ENCODE results near the gene EP400. TPM values are rescaled to one million over a fixed set of nuclear protein-coding genes. Genes with fewer than 3 reads are reported as not detected.
A peak's percentile ranks its signal among the peaks of the same experiment; 100 is the strongest.

EP400 gene
- total and polyA plus RNA-seq, 4 donors, result 14.4 to 50.6 (median 30.8) TPM

DNA sequence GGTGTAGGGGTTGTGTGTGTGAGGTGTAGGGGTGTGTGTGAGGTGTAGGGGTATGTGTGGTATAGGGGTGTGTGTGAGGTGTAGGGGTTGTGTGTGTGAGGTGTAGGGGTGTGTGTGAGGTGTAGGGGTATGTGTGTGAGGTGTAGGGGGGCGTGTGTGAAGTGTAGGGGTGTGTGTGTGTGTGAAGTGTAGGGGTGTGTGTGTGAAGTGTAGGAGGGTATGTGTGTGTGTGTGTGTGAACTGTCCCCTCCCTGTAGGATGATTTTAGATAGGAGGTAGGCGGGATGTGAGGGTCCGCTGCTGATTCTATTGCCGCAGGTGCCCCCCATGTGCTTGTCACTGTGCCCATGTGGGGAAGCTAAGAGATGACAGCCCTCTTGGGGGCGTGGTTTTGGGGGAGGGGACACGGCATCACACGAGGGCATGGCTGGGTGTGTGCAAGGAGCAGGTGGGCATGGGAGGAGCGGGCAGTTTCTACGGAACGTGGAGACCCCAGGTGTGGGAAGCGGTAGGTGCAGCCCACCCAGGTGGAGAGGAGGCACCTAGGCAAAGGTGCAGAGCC, 105.9 kb downstream of the EP400 start:
- Histone ChIP-seq H3K4me1 (ENCODE audit: control insufficient read depth, insufficient read depth, low read length) (no peaks in the 10 kb centered on the region), H3K4me3 (ENCODE audit: low read depth, low read length) (no peak overlapping the region), H3K27ac (ENCODE audit: low read depth, low read length) (no peak overlapping the region), H3K27me3 (ENCODE audit: control insufficient read depth, insufficient read depth, low read length) (no peaks in the 10 kb centered on the region), H3K36me3 (ENCODE audit: control insufficient read depth, insufficient read depth, low read length) (peaks cover 78% of the 10 kb centered on the region), H3K9me3 (ENCODE audit: control insufficient read depth, insufficient read depth, low read length) (no peaks in the 10 kb centered on the region)
- 95% methylated on average over 11 of the region's 11 CpGs for WGBS (ENCODE audit: insufficient coverage)
- DNase-seq (ENCODE audit: low read depth in 4 of 6, low spot score in 6 of 6), result no peak

DNA sequence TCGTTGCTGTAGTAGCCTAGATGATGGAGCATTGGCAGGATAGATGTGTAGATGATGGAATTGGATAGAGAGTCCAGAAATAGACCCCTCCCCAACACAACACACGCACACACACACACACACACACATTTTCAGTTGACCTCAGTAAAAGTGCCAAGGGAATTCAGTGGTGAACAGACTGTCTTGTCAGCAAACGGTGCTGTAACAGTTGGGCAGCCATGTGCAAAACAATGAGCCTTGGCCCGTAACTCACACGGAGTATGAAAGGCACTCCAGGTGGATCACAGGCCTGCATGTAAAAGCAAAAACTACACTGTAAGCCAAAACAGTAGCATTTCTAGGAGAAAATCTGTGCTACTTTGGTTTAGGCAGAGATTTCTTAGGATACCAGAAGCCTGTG, 106.6 kb downstream of the EP400 start:
- no peaks in the 10 kb centered on the region for H3K9me3 ChIP-seq (ENCODE audit: control insufficient read depth, insufficient read depth, low read length)

DNA sequence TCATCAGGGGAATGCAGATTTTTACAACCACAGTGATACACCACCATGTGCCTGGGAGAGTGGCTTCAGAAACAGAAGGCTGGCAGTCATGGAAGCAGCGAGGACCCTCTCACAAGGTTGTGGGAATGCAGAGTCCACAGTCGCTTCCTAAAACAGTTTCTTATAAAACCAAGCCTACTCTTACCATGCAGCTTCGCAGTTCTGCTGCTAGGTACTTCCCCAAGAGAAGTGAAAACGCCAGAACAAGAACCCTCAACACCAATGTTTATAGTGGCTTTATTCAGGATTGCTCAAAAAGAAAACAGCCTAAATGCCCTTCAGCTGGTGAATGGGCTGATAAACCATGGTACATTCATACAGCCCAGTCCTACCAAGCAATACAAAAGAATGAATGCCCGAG, 107.2 kb downstream of the EP400 start:
- H3K27ac ChIP-seq (ENCODE audit: low read depth, low read length), result no peak overlapping the region
- peaks cover 79% of the 10 kb centered on the region for H3K36me3 ChIP-seq (ENCODE audit: control insufficient read depth, insufficient read depth, low read length)
- H3K27me3 ChIP-seq (ENCODE audit: control insufficient read depth, insufficient read depth, low read length), result no peaks in the 10 kb centered on the region
- DNase-seq (ENCODE audit: low read depth in 4 of 6, low spot score in 6 of 6), result no peak
- no peaks in the 10 kb centered on the region for H3K4me1 ChIP-seq (ENCODE audit: control insufficient read depth, insufficient read depth, low read length)
- H3K4me3 ChIP-seq (ENCODE audit: low read depth, low read length), result no peak overlapping the region
- 83% methylated on average over 1 of the region's 5 CpGs for WGBS (ENCODE audit: insufficient coverage)
- no peaks in the 10 kb centered on the region for H3K9me3 ChIP-seq (ENCODE audit: control insufficient read depth, insufficient read depth, low read length)

More for the DNA sequence above, 106.6 kb downstream of the EP400 start:
- DNase-seq (ENCODE audit: low read depth in 4 of 6, low spot score in 6 of 6), result peak in 2 of 6 donors; percentile 8 to 72
- Histone ChIP-seq H3K36me3 (ENCODE audit: control insufficient read depth, insufficient read depth, low read length) (peaks cover 78% of the 10 kb centered on the region), H3K4me1 (ENCODE audit: control insufficient read depth, insufficient read depth, low read length) (no peaks in the 10 kb centered on the region), H3K27ac (ENCODE audit: low read depth, low read length) (no peak overlapping the region), H3K4me3 (ENCODE audit: low read depth, low read length) (no peak overlapping the region), H3K27me3 (ENCODE audit: control insufficient read depth, insufficient read depth, low read length) (no peaks in the 10 kb centered on the region)
- WGBS (ENCODE audit: insufficient coverage), result 54% methylated on average over 2 of the region's 5 CpGs

DNA sequence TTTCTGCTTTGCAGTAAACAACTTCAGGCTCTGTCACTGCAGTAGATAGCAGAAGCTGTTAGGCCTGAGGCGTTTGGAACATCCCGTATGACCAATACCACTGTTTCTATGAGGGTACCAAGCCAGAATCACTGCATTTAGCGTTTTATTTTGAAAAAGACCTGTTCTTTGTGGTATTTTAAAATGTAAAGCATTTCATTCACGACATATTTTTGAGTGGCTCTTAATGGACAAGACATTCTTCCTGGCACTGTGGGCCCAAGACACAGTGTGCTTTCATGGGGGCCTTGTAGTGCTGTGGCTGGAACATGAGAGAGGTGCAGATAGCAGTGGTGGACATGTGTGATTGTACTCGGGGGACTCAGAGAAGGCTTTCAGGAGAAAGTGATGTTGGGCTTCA, 107.9 kb downstream of the EP400 start:
- Histone ChIP-seq H3K4me1 (ENCODE audit: control insufficient read depth, insufficient read depth, low read length) (no peaks in the 10 kb centered on the region), H3K36me3 (ENCODE audit: control insufficient read depth, insufficient read depth, low read length) (peaks cover 79% of the 10 kb centered on the region), H3K27me3 (ENCODE audit: control insufficient read depth, insufficient read depth, low read length) (no peaks in the 10 kb centered on the region), H3K9me3 (ENCODE audit: control insufficient read depth, insufficient read depth, low read length) (no peaks in the 10 kb centered on the region), H3K27ac (ENCODE audit: low read depth, low read length) (no peak overlapping the region), H3K4me3 (ENCODE audit: low read depth, low read length) (no peak overlapping the region)
- WGBS (ENCODE audit: insufficient coverage), result 85% methylated on average over 4 of the region's 5 CpGs
- DNase-seq (ENCODE audit: low read depth in 4 of 6, low spot score in 6 of 6), result no peak

DNA sequence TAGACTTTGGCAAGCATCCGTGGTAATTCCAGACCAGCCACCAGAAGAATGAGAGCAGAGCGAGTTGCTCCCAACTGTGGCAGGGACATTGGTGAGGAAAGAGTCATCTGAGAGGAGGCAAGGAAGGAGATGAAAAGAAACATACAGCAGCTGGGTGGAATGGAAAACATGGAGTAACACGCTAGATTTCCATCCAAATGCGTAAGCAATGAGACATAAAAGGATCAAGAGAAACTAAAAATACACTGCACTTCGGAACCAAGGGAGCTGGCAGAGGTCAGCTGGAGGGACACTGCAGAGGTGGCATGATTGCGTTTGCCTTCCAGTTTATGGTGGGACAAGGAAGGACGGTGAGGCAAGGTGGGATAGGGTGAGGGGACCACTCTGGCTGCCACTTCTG, 111.5 kb downstream of the EP400 start:
- Histone ChIP-seq H3K4me3 (ENCODE audit: low read depth, low read length) (no peak overlapping the region), H3K27me3 (ENCODE audit: control insufficient read depth, insufficient read depth, low read length) (no peaks in the 10 kb centered on the region), H3K27ac (ENCODE audit: low read depth, low read length) (no peak overlapping the region), H3K4me1 (ENCODE audit: control insufficient read depth, insufficient read depth, low read length) (no peaks in the 10 kb centered on the region), H3K9me3 (ENCODE audit: control insufficient read depth, insufficient read depth, low read length) (no peaks in the 10 kb centered on the region), H3K36me3 (ENCODE audit: control insufficient read depth, insufficient read depth, low read length) (peaks cover 75% of the 10 kb centered on the region)
- DNase-seq (ENCODE audit: low read depth in 4 of 6, low spot score in 6 of 6), result no peak
- 87% methylated on average over 7 of the region's 7 CpGs for WGBS (ENCODE audit: insufficient coverage)

DNA sequence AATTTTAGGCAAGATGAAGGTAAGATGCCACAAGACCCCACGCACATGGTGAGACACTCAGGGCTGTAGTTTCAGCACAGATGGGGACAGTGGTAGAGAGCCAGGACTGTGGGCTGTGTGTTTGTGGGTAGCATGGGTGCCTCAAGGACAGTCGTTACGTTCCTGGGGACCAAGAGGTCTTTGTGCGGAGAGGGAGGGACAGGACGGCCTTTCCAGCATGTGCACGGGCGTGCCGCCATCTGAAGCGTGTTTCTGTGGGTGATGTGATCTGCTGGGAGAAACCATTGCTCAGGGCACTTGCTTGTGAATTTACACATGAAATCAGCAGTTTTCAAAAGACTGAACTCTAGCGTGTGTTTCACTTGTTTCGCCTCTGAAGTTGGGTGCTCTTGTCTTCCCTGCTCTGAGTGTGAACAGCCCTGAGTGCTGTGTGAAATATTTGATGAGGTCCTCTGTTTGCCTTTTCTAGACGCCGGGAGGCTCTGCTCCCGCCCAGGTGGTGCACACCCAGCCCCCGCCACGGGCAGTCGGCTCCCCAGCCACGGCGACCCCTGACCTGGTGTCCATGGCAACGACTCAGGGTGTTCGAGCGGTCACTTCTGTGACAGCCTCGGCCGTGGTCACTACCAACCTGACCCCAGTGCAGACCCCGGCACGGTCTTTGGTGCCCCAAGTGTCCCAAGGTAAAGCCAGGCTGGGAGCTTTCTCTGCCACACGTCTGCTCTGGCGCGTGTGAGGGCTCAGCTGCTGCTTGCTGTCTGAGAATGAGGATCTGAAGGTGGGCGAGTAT, 112.1 kb downstream of the EP400 start:
- 58% methylated on average over 29 of the region's 30 CpGs for WGBS (ENCODE audit: insufficient coverage)
- Histone ChIP-seq H3K4me3 (ENCODE audit: low read depth, low read length) (no peak overlapping the region), H3K9me3 (ENCODE audit: control insufficient read depth, insufficient read depth, low read length) (no peaks in the 10 kb centered on the region), H3K36me3 (ENCODE audit: control insufficient read depth, insufficient read depth, low read length) (peaks cover 80% of the 10 kb centered on the region), H3K4me1 (ENCODE audit: control insufficient read depth, insufficient read depth, low read length) (no peaks in the 10 kb centered on the region), H3K27me3 (ENCODE audit: control insufficient read depth, insufficient read depth, low read length) (no peaks in the 10 kb centered on the region), H3K27ac (ENCODE audit: low read depth, low read length) (no peak overlapping the region)
- no peak for DNase-seq (ENCODE audit: low read depth in 4 of 6, low spot score in 6 of 6)

DNA sequence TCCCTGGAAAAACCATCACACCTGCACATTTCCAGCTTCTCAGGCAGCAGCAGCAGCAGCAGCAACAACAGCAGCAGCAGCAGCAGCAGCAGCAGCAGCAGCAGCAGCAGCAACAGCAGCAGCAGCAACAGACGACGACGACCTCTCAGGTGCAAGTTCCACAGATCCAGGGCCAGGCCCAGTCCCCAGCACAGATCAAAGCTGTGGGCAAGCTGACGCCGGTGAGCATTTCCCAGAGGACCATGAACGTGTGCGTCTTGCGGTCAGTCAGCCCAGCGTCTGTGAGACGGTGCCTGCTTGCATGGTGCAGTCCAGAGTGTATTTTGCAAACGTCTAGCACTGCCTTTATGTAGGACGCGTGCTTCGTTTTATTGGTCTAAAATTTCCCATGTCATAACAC, 112.7 kb downstream of the EP400 start:
- no peaks in the 10 kb centered on the region for H3K4me1 ChIP-seq (ENCODE audit: control insufficient read depth, insufficient read depth, low read length)
- H3K27me3 ChIP-seq (ENCODE audit: control insufficient read depth, insufficient read depth, low read length), result no peaks in the 10 kb centered on the region
- no peak overlapping the region for H3K4me3 ChIP-seq (ENCODE audit: low read depth, low read length)
- DNase-seq (ENCODE audit: low read depth in 4 of 6, low spot score in 6 of 6), result no peak
- no peak overlapping the region for H3K27ac ChIP-seq (ENCODE audit: low read depth, low read length)
- H3K36me3 ChIP-seq (ENCODE audit: control insufficient read depth, insufficient read depth, low read length), result peaks cover 82% of the 10 kb centered on the region
- 86% methylated on average over 14 of the region's 14 CpGs for WGBS (ENCODE audit: insufficient coverage)
- no peaks in the 10 kb centered on the region for H3K9me3 ChIP-seq (ENCODE audit: control insufficient read depth, insufficient read depth, low read length)

DNA sequence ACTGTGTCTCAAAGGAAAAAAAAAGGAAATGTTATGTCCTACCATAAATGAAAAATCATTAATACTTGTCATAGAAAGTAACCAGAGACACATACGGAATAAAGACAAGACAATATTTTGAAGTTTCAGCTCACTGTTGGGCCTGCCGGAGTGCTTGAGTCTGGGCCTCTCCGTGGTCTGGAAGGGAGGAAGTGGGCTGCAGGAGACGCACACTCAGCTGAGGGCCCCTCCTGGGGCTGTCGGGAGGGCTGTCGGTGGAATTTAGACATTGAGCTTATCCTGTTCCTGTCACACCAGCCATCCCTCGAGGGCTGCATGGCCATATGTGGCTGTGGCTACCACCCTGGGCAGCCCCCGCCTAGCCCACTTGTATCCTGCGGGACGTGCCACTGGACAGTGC, 113.7 kb downstream of the EP400 start:
- H3K4me1 ChIP-seq (ENCODE audit: control insufficient read depth, insufficient read depth, low read length), result no peaks in the 10 kb centered on the region
- DNase-seq (ENCODE audit: low read depth in 4 of 6, low spot score in 6 of 6), result no peak
- no peak overlapping the region for H3K27ac ChIP-seq (ENCODE audit: low read depth, low read length)
- WGBS (ENCODE audit: insufficient coverage), result 83% methylated on average over 9 of the region's 10 CpGs
- H3K9me3 ChIP-seq (ENCODE audit: control insufficient read depth, insufficient read depth, low read length), result no peaks in the 10 kb centered on the region
- no peak overlapping the region for H3K4me3 ChIP-seq (ENCODE audit: low read depth, low read length)
- H3K27me3 ChIP-seq (ENCODE audit: control insufficient read depth, insufficient read depth, low read length), result no peaks in the 10 kb centered on the region
- peaks cover 84% of the 10 kb centered on the region for H3K36me3 ChIP-seq (ENCODE audit: control insufficient read depth, insufficient read depth, low read length)

DNA sequence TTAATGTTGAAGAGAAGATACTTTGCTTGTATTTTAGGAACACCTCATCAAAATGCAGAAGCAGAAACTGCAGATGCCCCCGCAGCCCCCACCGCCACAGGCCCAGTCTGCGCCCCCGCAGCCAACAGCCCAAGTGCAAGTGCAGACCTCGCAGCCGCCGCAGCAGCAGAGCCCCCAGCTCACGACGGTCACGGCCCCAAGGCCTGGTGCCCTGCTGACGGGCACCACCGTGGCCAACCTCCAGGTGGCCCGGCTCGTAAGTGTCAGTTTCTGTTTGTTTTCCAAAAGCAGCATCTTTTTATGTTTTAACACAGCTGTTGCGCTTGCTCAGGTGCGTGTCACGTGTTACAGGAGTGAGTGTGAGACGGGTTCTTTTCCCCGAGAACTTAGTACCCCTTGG, 114.9 kb downstream of the EP400 start:
- Histone ChIP-seq H3K4me3 (ENCODE audit: low read depth, low read length) (no peak overlapping the region), H3K9me3 (ENCODE audit: control insufficient read depth, insufficient read depth, low read length) (no peaks in the 10 kb centered on the region), H3K27me3 (ENCODE audit: control insufficient read depth, insufficient read depth, low read length) (no peaks in the 10 kb centered on the region), H3K36me3 (ENCODE audit: control insufficient read depth, insufficient read depth, low read length) (peaks cover 91% of the 10 kb centered on the region), H3K4me1 (ENCODE audit: control insufficient read depth, insufficient read depth, low read length) (no peaks in the 10 kb centered on the region), H3K27ac (ENCODE audit: low read depth, low read length) (no peak overlapping the region)
- 94% methylated on average over 18 of the region's 19 CpGs for WGBS (ENCODE audit: insufficient coverage)
- no peak for DNase-seq (ENCODE audit: low read depth in 4 of 6, low spot score in 6 of 6)

DNA sequence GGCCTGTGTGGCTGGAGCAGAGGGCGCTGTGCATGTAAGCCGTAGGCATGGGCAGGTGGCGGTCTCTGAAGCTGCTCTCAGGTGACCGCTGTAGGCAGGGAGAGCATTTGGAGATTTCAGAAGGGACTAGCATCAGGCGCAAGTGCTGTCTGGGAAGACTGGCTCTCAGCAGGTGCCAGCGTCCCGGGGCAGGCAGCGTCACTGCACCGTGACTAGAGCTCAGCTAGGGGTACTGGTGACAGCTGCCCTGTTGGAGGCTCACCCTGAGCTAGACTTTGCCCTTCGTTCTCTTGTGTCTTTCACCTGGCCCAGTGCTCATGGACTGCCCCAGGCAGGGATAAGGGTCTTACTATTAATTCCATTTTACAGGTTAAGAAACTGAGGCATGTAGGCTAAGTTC, 115.5 kb downstream of the EP400 start:
- H3K4me1 ChIP-seq (ENCODE audit: control insufficient read depth, insufficient read depth, low read length), result no peaks in the 10 kb centered on the region
- H3K36me3 ChIP-seq (ENCODE audit: control insufficient read depth, insufficient read depth, low read length), result peaks cover 92% of the 10 kb centered on the region
- no peak overlapping the region for H3K4me3 ChIP-seq (ENCODE audit: low read depth, low read length)
- DNase-seq (ENCODE audit: low read depth in 4 of 6, low spot score in 6 of 6), result no peak
- no peaks in the 10 kb centered on the region for H3K9me3 ChIP-seq (ENCODE audit: control insufficient read depth, insufficient read depth, low read length)
- H3K27me3 ChIP-seq (ENCODE audit: control insufficient read depth, insufficient read depth, low read length), result no peaks in the 10 kb centered on the region
- no peak overlapping the region for H3K27ac ChIP-seq (ENCODE audit: low read depth, low read length)
- WGBS (ENCODE audit: insufficient coverage), result 91% methylated on average over 10 of the region's 10 CpGs
